GM12878 (cell line): ENCODE results near the gene KPTN. TPM values are rescaled to one million over a fixed set of nuclear protein-coding genes. Genes with fewer than 3 reads are reported as not detected.

Experiments used
- ATAC-seq: fragments of 200-7000 bp; cut with Tn5 transposase; 3 replicates; pipeline ENCODE4 v1.9.1; 2020; ENCODE audit warnings: mild to moderate bottlenecking, moderate library complexity
- BruUV-seq: library from RNA; stranded (reverse); fragments of 400-500 nt; replicated peaks from 2 replicates; lab custom pipeline; 2021; lab: Mats Ljungman, UMichigan
- CTCF ChIA-PET: fragments of 300-600 bp; sonication (Branson Sonifier 250); formaldehyde crosslinking; extraction: SDS; loops from one replicate; lab custom pipeline; 2021; ENCODE audit warnings: inconsistent platforms; lab: Yijun Ruan, JAX
- POLR2A ChIA-PET: fragments of 350-600 bp; formaldehyde crosslinking; extraction: SDS; loops from one replicate; lab custom pipeline; 2021; ENCODE audit warnings: inconsistent platforms; lab: Charles Lee
- RAD21 ChIA-PET: fragments of 300-600 bp; sonication (Branson Sonifier 250); formaldehyde crosslinking; loops from one replicate; lab custom pipeline; 2023; ENCODE audit warnings: antibody characterized with exemption; ENCODE audit not compliant: unreplicated experiment; lab: Charles Lee
- SMC1A ChIA-PET: fragments of 300-600 bp; sonication (Branson Sonifier 250); formaldehyde crosslinking; loops from one replicate; lab custom pipeline; 2023; ENCODE audit not compliant: unreplicated experiment, uncharacterized antibody; lab: Charles Lee
- DNase-seq: peaks from one replicate; pipeline ENCODE4 v3.0.0-alpha.2; 2011; ENCODE audit warnings: low read depth, low spot score
- FAIRE-seq: peaks from 3 replicates; lab custom pipeline; 2011; peaks lifted over from hg19 to GRCh38; lab: Jason Lieb, UNC
- H2AFZ ChIP-seq: 2 replicates; pipeline ENCODE4 v1.6.0; 2011; ENCODE audit warnings: low read depth, low read length, control low read depth; ENCODE audit not compliant: control insufficient read depth
- H3K27ac ChIP-seq: 2 replicates; pipeline ENCODE4 v1.5.1; 2011; ENCODE audit warnings: control low read depth; ENCODE audit not compliant: control insufficient read depth, insufficient read depth
- H3K27me3 ChIP-seq, 2 experiments: replicated peaks in 1 of 2; 2 replicates each; pipeline versions ENCODE4 v1.6.0 to v1.6.1; 2011; ENCODE audit warnings: low read length in 1 of 2; ENCODE audit not compliant: control insufficient read depth in 2 of 2, insufficient read depth in 2 of 2
- H3K36me3 ChIP-seq, 2 experiments: 2 replicates each; pipeline ENCODE4 v1.5.1; 2011; ENCODE audit warnings: low read length in 1 of 2; ENCODE audit not compliant: control insufficient read depth in 2 of 2, insufficient read depth in 2 of 2
- H3K4me1 ChIP-seq: 2 replicates; pipeline ENCODE4 v1.6.1; 2011; ENCODE audit warnings: mild to moderate bottlenecking, low read length, moderate library complexity, mixed read lengths; ENCODE audit not compliant: control insufficient read depth, insufficient read depth
- H3K4me2 ChIP-seq: 2 replicates; pipeline ENCODE4 v1.6.0; 2011; ENCODE audit warnings: control low read depth; ENCODE audit not compliant: control insufficient read depth, insufficient read depth
- H3K4me3 ChIP-seq: fragments of 200-600 bp; sonication (generic); 2 replicates; pipeline ENCODE4 v1.5.1; 2016
- H3K79me2 ChIP-seq: 2 replicates; pipeline ENCODE4 v1.6.0; 2011; ENCODE audit warnings: low read length; ENCODE audit not compliant: control insufficient read depth, insufficient read depth
- H3K9ac ChIP-seq: 2 replicates; pipeline ENCODE4 v1.8.0; 2011; ENCODE audit warnings: low read length, control low read depth, mixed read lengths; ENCODE audit not compliant: control insufficient read depth, insufficient read depth
- H3K9me3 ChIP-seq: replicated peaks from 3 replicates; pipeline ENCODE4 v1.5.1; 2011; ENCODE audit warnings: mild to moderate bottlenecking, low read length; ENCODE audit not compliant: control insufficient read depth, insufficient read depth
- H4K20me1 ChIP-seq: 2 replicates; pipeline ENCODE4 v1.6.0; 2011; ENCODE audit not compliant: control insufficient read depth, insufficient read depth
- ATF3 ChIP-seq: IDR thresholded peaks from 2 replicates; pipeline ENCODE4 v1.6.1; 2011; ENCODE audit warnings: low read depth, mild to moderate bottlenecking, low read length, moderate library complexity, borderline replicate concordance; ENCODE audit errors: extremely low read depth
- FOXM1 ChIP-seq: IDR thresholded peaks from 2 replicates; pipeline ENCODE4 v1.6.1; 2012; ENCODE audit warnings: low read depth, mild to moderate bottlenecking, inconsistent platforms, low read length, moderate library complexity
- SP1 ChIP-seq: IDR thresholded peaks from one replicate; pipeline ENCODE4 v1.6.1; 2011; ENCODE audit warnings: low read depth, low read length
- ZBTB11 ChIP-seq: fragments of 450-650 bp; formaldehyde crosslinking; IDR thresholded peaks from 2 replicates; pipeline ENCODE4 v1.5.0; 2022; ENCODE audit warnings: mild to moderate bottlenecking, missing genetic modification characterization
- WGBS: methylation state at CpG from one replicate; pipeline ENCODE4 v1.1.6; 2016; ENCODE audit warnings: low lambda C conversion rate; ENCODE audit not compliant: insufficient replicate concordance, insufficient coverage; ENCODE audit errors: missing lambda C conversion rate; 5-methylcytosine and 5-hydroxymethylcytosine counted together
- in situ Hi-C: fragments of 300-500 bp; cut with MboI; formaldehyde crosslinking; loops from 9 replicates; pipeline ENCODE4 v1.14.3; 2018; ENCODE audit warnings: mixed read lengths
- intact Hi-C: fragments of 100-400 bp; cut with micrococcal nuclease; formaldehyde crosslinking; loops from one replicate; pipeline ENCODE4 v1.14.2; 2022; ENCODE audit not compliant: unreplicated experiment
- polyA plus RNA-seq, 11 experiments: library from polyadenylated mRNA; depleted of rRNA in 4 of 11; unstranded in 6 of 11; stranded (reverse) in 5 of 11; fragments of >200 nt; fragmentation: Nextera tagmentation in 4 of 11; fragmentation: Illumina TruSeq in 1 of 11; extraction: Ambion mirVana in 4 of 11; extraction: Trizol in 1 of 11; gene quantifications; 1 replicate in 1 of 11; 2 replicates in 10 of 11; pipeline versions ENCODE4 v1.2.1 to v1.2.3, GENCODE V29; 2011 to 2016; ENCODE audit warnings: inconsistent platforms in 2 of 11, missing spikeins in 2 of 11, low read depth in 1 of 11
- total RNA-seq, 4 experiments: library from RNA; depleted of rRNA in 3 of 4; stranded (reverse); fragments of >200 nt in 3 of 4; fragmentation: Illumina TruSeq in 1 of 4; extraction: Trizol in 1 of 4; gene quantifications; 2 replicates each; pipeline versions ENCODE4 v1.2.1 to v1.2.3, GENCODE V29; 2013 to 2021

KPTN gene
- total and polyA plus RNA-seq, 10 of the 15 experiments (the other 5 are each of a cell fraction or from before 2014, with no cell fraction given): 0.60 to 10.1 (median 6.0) TPM

DNA sequence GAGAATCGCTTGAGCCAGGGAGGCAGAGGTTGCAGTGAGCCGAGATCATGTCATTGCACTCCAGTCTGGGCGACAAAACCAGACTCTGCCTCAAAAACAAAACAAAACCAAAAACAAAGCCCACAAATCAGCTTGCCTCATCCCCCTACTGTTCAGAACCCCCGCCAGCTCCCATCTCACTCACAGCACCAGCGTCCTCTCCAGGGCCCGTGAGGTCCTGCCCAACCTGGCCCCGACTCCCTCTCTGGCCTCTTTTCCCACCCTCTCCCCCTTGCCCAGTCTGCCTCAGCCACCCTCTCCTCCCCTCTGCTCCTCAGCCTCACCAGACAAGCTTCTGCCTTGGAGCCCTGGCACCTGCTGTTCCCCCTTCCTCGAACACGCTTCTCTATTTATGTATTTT is 16.1 kb downstream of the KPTN start:
- H2AFZ ChIP-seq: no peak overlapping the region
- H4K20me1 ChIP-seq: no peaks in the 10 kb centered on the region
- ChIA-PET RAD21 (no interaction called here), CTCF (interaction anchor here (0.5 kb wide), 1 partner anchor 119 kb away, joined by 3 read pairs; the partner anchor contains the start of gene DHX34), POLR2A (no interaction called here), SMC1A (no interaction called here)
- no peak overlapping the region for H3K27ac ChIP-seq
- H3K36me3 ChIP-seq: no peaks in the 10 kb centered on the region
- H3K79me2 ChIP-seq: no peaks in the 10 kb centered on the region
- DNase-seq (no peak), FAIRE-seq (no peak), ATAC-seq (no peak)
- no peak overlapping the region for H3K4me2 ChIP-seq
- 62% methylated on average over 8 of the region's 9 CpGs for WGBS
- intact Hi-C loops (no loop called here), in situ Hi-C loops (no loop called here)
- no peak overlapping the region for H3K4me3 ChIP-seq
- no peaks in the 10 kb centered on the region for H3K9me3 ChIP-seq
- TF ChIP-seq SP1 (no peak), ATF3 (no peak), FOXM1 (no peak), ZBTB11 (no peak)
- H3K27me3 ChIP-seq: peaks cover 5 to 7% of the 10 kb centered on the region in 2 experiments; a peak in 3 of 4 replicates
- no peak overlapping the region for H3K9ac ChIP-seq
- no peaks in the 10 kb centered on the region for H3K4me1 ChIP-seq
- no TSS peak for BruUV-seq
